Effector memory CD4-positive, alpha-beta T cell (primary cell): ENCODE results near the gene CRYL1.

ENCODE experiments used
- DNase-seq, 3 donors: peaks; one replicate each; pipeline ENCODE4 v3.0.0-alpha.2; 2020
- H3K27ac ChIP-seq: 2 replicates; pipeline ENCODE4 v1.7.0; 2013; ENCODE audit warnings: mild to moderate bottlenecking, low read length, moderate library complexity; ENCODE audit not compliant: insufficient read depth, poor library complexity, severe bottlenecking
- H3K27me3 ChIP-seq: replicated peaks from 2 replicates; pipeline ENCODE4 v1.7.0; 2013; ENCODE audit warnings: mild to moderate bottlenecking, low read length; ENCODE audit not compliant: insufficient read depth, control insufficient read depth, poor library complexity, severe bottlenecking
- H3K36me3 ChIP-seq: 2 replicates; pipeline ENCODE4 v1.7.0; 2013; ENCODE audit warnings: mild to moderate bottlenecking, low read length, moderate library complexity; ENCODE audit not compliant: control insufficient read depth, insufficient read depth
- H3K4me1 ChIP-seq: 2 replicates; pipeline ENCODE4 v1.7.0; 2013; ENCODE audit warnings: low read length, mild to moderate bottlenecking; ENCODE audit not compliant: control insufficient read depth, insufficient read depth, poor library complexity, severe bottlenecking
- H3K4me3 ChIP-seq: 2 replicates; pipeline ENCODE4 v1.7.0; 2013; ENCODE audit warnings: low read length, low read depth, mild to moderate bottlenecking; ENCODE audit not compliant: insufficient read depth, poor library complexity, severe bottlenecking
- H3K9me3 ChIP-seq: 2 replicates; pipeline ENCODE4 v1.7.0; 2013; ENCODE audit warnings: mild to moderate bottlenecking, low read length, moderate library complexity; ENCODE audit not compliant: control insufficient read depth

Gene CRYL1

DNA sequence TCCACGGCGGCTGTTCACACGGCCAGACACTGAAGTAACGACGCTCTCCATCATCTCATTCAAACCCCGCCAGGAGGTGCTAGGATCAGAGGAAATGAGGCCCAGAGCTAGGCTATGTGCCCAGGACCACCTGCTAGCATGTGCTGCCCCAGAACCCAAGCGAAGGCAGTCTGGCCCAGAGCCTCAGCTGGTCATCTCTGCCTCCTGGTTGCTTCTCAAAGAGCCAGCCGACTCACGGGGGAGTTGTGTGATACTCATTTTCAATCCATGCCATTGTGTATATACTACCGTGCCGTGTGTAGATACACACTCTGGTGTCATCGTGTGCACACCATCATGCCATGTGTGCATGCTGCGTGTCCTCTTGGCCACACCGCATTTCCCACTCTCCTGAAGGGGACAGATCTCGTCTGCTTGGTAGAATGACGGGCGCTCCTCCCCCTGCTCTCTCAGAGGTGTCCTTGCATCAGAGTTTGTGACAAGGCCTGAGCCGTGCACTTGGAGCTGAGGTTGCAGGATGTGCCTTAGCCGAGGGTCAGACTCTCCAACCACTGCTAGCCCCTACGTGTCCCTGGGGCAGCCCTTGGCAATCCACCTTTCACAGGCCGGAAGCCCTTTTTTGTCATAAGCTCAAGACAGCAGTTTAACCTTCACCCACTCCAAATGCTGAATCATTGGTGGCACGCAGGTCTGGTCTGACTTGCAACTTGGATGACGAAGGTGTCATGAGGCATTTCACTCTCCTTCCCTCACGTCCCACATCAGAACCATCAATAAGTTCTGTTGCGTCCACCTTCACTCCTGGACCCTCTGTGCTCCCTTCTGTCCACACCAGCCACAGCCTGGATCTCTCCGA lies 130.4 kb downstream of the CRYL1 start:
- DNase-seq: no peak
- Histone ChIP-seq H3K9me3 (no peaks in the 10 kb centered on the region), H3K4me1 (no peaks in the 10 kb centered on the region), H3K27ac (no peak overlapping the region), H3K36me3 (no peaks in the 10 kb centered on the region), H3K27me3 (no peaks in the 10 kb centered on the region), H3K4me3 (no peak overlapping the region)

DNA sequence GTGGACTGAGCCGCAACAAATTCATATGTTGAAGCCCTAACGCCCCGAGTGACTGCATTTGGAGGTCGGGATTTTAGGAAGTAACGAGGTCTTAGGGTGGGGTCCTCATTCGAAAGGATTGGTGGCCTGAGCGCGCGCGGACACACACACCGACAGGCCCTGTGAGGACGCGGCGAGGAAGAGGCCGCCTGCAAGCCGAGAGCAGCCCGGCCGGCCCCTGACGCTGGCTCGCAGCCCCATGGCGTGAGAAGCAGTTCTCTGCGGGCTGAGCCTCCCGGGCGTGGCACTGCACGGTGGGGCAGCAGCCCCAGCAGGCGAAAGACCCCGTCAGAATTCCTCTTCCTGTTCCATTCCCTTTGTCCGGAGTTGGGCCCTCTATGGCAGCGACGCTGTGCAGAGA lies 131.2 kb downstream of the CRYL1 start:
- no peak for DNase-seq
- no peak overlapping the region for H3K27ac ChIP-seq
- no peaks in the 10 kb centered on the region for H3K36me3 ChIP-seq

DNA sequence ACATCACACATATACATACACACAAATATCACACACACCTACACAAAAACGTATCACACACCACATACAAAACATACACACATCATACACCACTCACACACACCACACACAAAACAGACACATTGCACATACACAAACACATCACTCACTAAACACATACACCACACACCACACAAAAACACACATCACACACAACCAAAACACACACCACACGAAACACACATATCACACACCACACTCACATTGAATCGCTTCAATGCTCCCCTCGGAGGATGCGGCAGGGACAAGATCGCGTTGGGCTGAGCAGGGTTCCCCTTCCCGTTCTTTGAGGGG lies 131.5 kb downstream of the CRYL1 start:
- DNase-seq: no peak
- Histone ChIP-seq H3K27ac (no peak overlapping the region), H3K4me1 (no peaks in the 10 kb centered on the region), H3K27me3 (no peaks in the 10 kb centered on the region), H3K9me3 (no peaks in the 10 kb centered on the region), H3K36me3 (no peaks in the 10 kb centered on the region), H3K4me3 (no peak overlapping the region)

More for the DNA sequence above, 131.2 kb downstream of the CRYL1 start:
- no peaks in the 10 kb centered on the region for H3K27me3 ChIP-seq
- no peaks in the 10 kb centered on the region for H3K4me1 ChIP-seq
- H3K9me3 ChIP-seq: no peaks in the 10 kb centered on the region
- no peak overlapping the region for H3K4me3 ChIP-seq

DNA sequence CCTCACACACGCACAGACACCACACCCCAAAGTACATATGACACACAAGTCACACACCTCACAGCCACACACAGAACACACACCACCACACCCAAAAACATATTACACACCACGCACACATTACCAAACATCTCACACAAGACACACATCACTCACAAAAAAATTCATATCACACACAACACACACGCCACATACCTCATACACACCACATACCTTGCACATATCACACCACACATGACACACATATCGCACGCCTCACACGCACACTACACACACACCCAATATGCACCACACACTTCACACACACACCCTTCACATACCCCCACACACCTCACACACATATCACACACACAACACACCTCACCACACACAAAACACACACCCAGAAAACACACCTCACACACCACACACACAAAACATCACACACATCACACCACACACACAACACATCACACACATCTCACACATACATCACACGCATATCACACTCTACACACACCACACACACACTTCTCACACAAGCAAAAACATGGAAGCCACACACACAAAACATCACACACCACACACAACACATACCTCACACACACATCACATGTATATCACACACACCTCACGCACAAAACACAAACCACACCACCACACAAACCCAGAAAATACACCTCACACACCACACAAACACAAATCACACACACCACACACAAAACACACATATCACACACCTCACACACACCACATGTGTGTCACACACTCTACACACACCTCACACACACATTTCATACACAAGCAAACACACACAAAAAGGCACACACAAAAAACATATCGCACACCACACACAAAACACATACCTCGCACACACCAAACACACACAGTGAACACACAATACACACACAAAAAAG lies 132.1 kb downstream of the CRYL1 start:
- no peak overlapping the region for H3K4me3 ChIP-seq
- H3K9me3 ChIP-seq: no peaks in the 10 kb centered on the region

DNA sequence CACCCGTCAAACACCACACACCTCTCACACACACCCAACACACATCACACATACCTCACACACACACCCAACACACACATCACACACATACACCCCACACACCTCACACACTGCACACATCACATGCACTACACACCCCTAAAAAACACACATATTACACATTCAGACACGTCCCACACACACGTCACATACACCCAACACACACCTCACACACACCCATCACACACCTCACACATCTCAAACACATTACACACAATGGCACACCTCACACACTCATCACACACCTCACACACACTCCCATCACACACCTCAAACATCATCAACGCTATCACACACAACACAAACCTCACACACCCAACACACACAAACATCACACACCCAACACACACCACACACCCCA lies 133.1 kb downstream of the CRYL1 start:
- no peak overlapping the region for H3K4me3 ChIP-seq
- no peaks in the 10 kb centered on the region for H3K9me3 ChIP-seq
- H3K27ac ChIP-seq: no peak overlapping the region
- H3K4me1 ChIP-seq: no peaks in the 10 kb centered on the region
- no peaks in the 10 kb centered on the region for H3K27me3 ChIP-seq
- DNase-seq: no peak
- no peaks in the 10 kb centered on the region for H3K36me3 ChIP-seq

More for the DNA sequence above, 132.1 kb downstream of the CRYL1 start:
- H3K27me3 ChIP-seq: no peaks in the 10 kb centered on the region
- H3K36me3 ChIP-seq: no peaks in the 10 kb centered on the region
- no peak overlapping the region for H3K27ac ChIP-seq
- H3K4me1 ChIP-seq: no peaks in the 10 kb centered on the region
- no peak for DNase-seq

DNA sequence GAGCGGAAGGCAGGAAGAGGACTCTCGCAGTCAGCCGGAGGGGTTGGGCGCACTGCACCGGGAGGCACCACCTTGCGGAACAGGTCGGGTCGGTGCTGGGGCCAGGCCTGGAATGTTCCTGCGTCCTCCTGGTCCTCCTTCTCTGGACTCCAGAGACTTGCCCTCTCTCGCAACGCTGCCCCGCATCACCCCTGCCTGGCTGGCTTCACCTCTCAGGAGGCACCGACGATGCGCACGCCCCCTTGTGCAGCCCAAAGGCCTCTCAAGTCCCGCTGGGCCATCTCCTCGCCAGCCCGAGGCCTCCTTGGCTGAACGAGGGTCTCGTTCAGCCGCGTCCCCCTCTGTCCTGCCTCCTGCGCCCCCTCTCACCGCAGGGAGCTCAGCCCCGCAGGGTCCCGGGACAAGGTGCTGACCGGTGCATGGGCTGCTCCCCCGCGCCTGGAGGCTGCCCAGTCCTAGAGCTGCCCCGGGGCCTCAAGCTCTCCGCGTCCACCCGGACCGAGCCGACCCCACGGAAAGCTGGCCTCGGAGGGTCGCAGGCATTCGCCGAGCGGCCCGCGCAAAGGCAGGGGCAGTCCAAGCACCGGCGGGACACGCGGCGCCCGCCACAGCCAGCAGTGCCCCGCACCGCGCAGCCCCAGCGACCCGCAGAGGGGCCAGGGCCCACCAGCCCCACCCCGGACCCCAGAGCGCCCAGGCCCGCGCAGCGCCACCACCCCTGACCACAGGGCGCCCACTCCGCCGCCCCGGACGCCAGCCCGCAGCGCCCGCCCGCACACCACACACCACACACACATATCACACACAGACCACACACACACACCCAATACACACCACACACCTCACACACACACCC lies 133.8 kb downstream of the CRYL1 start:
- Histone ChIP-seq H3K27me3 (no peaks in the 10 kb centered on the region), H3K4me1 (no peaks in the 10 kb centered on the region), H3K36me3 (no peaks in the 10 kb centered on the region), H3K9me3 (no peaks in the 10 kb centered on the region), H3K27ac (no peak overlapping the region), H3K4me3 (no peak overlapping the region)
- DNase-seq: no peak

DNA sequence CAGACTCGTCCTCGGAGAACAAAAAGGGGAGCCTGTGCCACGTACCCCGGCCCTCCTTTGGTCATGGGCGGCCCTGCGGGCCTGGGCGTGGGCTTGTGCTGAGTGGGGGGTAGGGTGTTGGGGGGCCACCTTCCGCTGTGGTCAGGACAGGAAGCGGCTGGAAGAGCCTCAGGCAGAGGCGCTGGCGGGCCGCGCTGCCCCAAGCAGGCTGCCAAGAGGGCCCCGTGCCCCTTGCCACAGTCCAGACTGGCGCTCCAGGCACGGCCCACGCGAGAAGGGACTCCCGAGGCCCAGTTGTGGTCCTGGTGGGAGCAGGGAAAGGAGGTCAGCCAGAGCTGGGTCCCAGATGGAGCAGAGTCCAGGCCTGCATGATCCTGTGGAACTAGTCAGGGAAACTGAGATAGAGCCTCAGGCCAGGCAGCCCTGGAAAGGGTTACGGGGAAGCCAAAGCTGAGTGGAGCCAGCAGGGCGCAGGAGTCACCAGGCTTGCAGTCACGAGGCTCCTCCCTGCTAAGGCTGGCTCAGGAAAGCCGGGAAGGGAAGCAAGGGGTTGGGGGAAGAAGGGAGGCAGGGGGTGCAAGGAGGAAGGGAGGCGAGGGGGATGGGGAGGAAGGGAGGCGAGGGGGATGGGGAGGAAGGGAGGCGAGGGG lies 135.0 kb downstream of the CRYL1 start:
- no peak overlapping the region for H3K27ac ChIP-seq
- no peak for DNase-seq
- H3K4me3 ChIP-seq: no peak overlapping the region
- no peaks in the 10 kb centered on the region for H3K4me1 ChIP-seq
- H3K36me3 ChIP-seq: no peaks in the 10 kb centered on the region
- H3K27me3 ChIP-seq: no peaks in the 10 kb centered on the region
- H3K9me3 ChIP-seq: no peaks in the 10 kb centered on the region

DNA sequence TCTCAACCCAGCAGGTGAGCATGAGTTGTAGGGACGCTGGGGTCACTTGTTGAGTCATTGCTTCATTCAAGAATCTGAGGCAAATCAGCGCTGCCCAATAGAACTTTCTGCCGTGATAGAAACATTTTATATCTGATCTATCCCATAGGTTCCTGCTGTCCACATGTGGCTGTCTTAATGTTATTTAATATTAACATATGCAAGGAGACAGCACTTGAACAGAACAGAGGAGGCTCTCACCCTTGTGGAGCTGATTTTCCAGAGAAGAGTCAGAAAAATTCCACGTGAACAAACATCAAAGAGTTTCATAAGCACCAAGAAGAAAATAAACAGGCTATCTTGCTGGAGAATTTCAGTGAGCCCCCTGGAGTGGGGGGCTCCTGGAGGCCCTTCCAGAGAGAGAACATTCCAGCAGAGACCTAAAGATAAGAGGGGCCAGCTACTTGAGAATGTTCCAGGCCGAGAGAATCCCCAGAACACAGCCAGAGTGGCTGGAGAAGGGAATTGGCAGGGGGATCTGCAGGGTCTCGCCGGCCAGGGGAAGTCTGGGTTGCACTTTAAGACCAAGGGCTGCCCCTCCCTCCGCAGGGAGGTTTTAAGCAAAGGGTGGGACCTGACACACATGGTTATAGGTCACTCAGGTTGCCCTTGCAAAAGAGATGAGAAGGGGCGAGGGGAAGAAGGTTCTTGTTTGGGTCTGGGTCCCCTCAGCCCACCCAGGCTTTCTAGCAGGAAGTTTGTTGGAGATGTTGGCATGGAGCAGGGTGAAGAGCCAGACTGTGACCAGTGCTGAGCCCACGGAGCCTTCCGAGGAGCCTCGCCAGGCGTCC lies 135.7 kb downstream of the CRYL1 start:
- no peaks in the 10 kb centered on the region for H3K27me3 ChIP-seq
- no peaks in the 10 kb centered on the region for H3K9me3 ChIP-seq
- DNase-seq: no peak
- no peak overlapping the region for H3K27ac ChIP-seq
- no peak overlapping the region for H3K4me3 ChIP-seq
- no peaks in the 10 kb centered on the region for H3K36me3 ChIP-seq
- no peaks in the 10 kb centered on the region for H3K4me1 ChIP-seq

DNA sequence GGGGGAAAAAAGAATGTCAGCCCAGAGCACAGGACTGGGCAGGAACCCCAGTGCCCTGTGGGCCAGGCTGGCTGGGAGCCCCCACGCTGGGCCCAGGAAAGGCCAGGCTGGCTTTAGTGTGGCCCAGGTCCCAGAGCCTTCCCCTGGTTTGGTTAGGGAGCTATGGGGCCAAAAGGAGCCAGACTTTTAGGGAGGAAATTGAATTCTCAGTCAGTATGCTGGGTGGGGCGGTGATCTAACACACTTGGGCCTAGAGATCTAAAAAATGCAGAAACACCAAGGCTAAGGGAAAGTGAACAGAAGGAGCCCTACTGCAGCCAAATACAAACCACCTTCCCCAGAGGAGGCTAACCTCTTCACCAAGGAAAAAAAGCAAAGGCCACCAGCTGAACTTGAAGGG lies 137.5 kb downstream of the CRYL1 start:
- no peaks in the 10 kb centered on the region for H3K4me1 ChIP-seq
- no peaks in the 10 kb centered on the region for H3K36me3 ChIP-seq
- H3K4me3 ChIP-seq: no peak overlapping the region
- no peak for DNase-seq
- H3K27me3 ChIP-seq: no peaks in the 10 kb centered on the region
- H3K27ac ChIP-seq: no peak overlapping the region
- no peaks in the 10 kb centered on the region for H3K9me3 ChIP-seq
